HCT116 (cell line): ENCODE data around the gene ODF4. TPM values are rescaled to one million over a fixed set of nuclear protein-coding genes. Genes with fewer than 3 reads are reported as not detected.
"Not testable (repeated sequence)": the region's sequence is repeated elsewhere in the genome, so short reads cannot be mapped to it uniquely, and the experiment has no call there.

Experiments
- ATAC-seq: fragments of 200-7000 bp; cut with Tn5 transposase; 2 replicates; pipeline ENCODE4 v1.9.1; 2020; ENCODE audit warnings: mild to moderate bottlenecking, moderate library complexity
- BruUV-seq: library from RNA; stranded (reverse); fragments of 400-500 nt; replicated peaks from 2 replicates; lab custom pipeline; 2021; lab: Mats Ljungman, UMichigan
- CTCF ChIA-PET: fragments of 300-600 bp; sonication (Branson Sonifier 250); formaldehyde crosslinking; loops from one replicate; lab custom pipeline; 2021; ENCODE audit warnings: antibody characterized with exemption; lab: Charles Lee
- POLR2A ChIA-PET: fragments of 300-600, 350-600 bp; sonication (Branson Sonifier 250); formaldehyde crosslinking; loops from one replicate; lab custom pipeline; 2021; ENCODE audit warnings: antibody characterized with exemption; lab: Charles Lee
- RAD21 ChIA-PET, 2 experiments: fragments of 300-600 bp; sonication (Branson Sonifier 250); formaldehyde crosslinking; loops; one replicate each; lab custom pipeline; 2023; ENCODE audit warnings: low total read pairs in 2 of 2; ENCODE audit not compliant: uncharacterized antibody in 2 of 2, unreplicated experiment in 2 of 2, low non-redundant PET in 1 of 2; lab: Charles Lee
- DNase-seq: peaks from one replicate; pipeline ENCODE4 v3.0.0-alpha.2; 2010; ENCODE audit warnings: low read depth, low spot score
- H2AFZ ChIP-seq: fragments of 200-600 bp; shearing (Covaris generic), sonication (generic); 2 replicates; pipeline ENCODE4 v1.6.1; 2017; ENCODE audit warnings: low read depth, mixed run types, mixed read lengths, antibody characterized with exemption, low read length; ENCODE audit not compliant: poor library complexity, severe bottlenecking
- H3K27ac ChIP-seq: 2 replicates; pipeline ENCODE4 v1.5.1; 2012; ENCODE audit warnings: low read depth, low read length
- H3K27me3 ChIP-seq: fragments of 200-600 bp; sonication (generic); 2 replicates; pipeline ENCODE4 v1.6.1; 2016; ENCODE audit warnings: mixed run types, low read length, mixed read lengths; ENCODE audit not compliant: insufficient read depth
- H3K36me3 ChIP-seq, 2 experiments: fragments of 200-500 bp in 1 of 2; fragments of 200-600 bp in 1 of 2; sonication (Bioruptor generic) in 1 of 2; sonication (generic) in 1 of 2; 2 replicates each; pipeline versions ENCODE4 v1.5.1 to v1.6.1; 2014 to 2016; ENCODE audit warnings: low read length in 2 of 2, inconsistent platforms in 1 of 2, mixed read lengths in 1 of 2, mixed run types in 1 of 2; ENCODE audit not compliant: insufficient read depth in 2 of 2, control insufficient read depth in 1 of 2
- H3K4me1 ChIP-seq, 2 experiments: fragments of 200-600 bp in 1 of 2; sonication (generic) in 1 of 2; 2 replicates each; pipeline versions ENCODE4 v1.5.1 to v1.6.1; 2012 to 2017; ENCODE audit warnings: low read length in 2 of 2, inconsistent platforms in 1 of 2, mild to moderate bottlenecking in 1 of 2, mixed read lengths in 1 of 2, mixed run types in 1 of 2, moderate library complexity in 1 of 2; ENCODE audit not compliant: insufficient read depth in 2 of 2, control insufficient read depth in 1 of 2
- H3K4me2 ChIP-seq: fragments of 200-600 bp; sonication (generic); 2 replicates; pipeline ENCODE4 v1.6.1; 2017; ENCODE audit warnings: mixed run types, low read length, mixed read lengths
- H3K4me3 ChIP-seq, 2 experiments: fragments of 200-600 bp in 1 of 2; sonication (generic) in 1 of 2; replicated peaks in 1 of 2; 2 replicates each; pipeline ENCODE4 v1.5.1; 2011 to 2016; ENCODE audit warnings: low read length in 2 of 2, control low read depth in 1 of 2, low read depth in 1 of 2, mild to moderate bottlenecking in 1 of 2, mixed read lengths in 1 of 2, mixed run types in 1 of 2
- H3K79me2 ChIP-seq: fragments of 200-600 bp; sonication (generic); 2 replicates; pipeline ENCODE4 v1.6.1; 2017; ENCODE audit warnings: mild to moderate bottlenecking, mixed run types, low read length, moderate library complexity, mixed read lengths; ENCODE audit not compliant: insufficient read depth
- H3K9ac ChIP-seq: fragments of 200-600 bp; sonication (generic); 2 replicates; pipeline ENCODE4 v1.6.1; 2016; ENCODE audit warnings: low read length, mixed read lengths
- H3K9me2 ChIP-seq: fragments of 200-600 bp; sonication (generic), shearing (Covaris generic); 2 replicates; pipeline ENCODE4 v1.6.1; 2017; ENCODE audit warnings: mixed run types, mild to moderate bottlenecking, moderate library complexity; ENCODE audit not compliant: insufficient read depth
- H3K9me3 ChIP-seq, 2 experiments: fragments of 200-500 bp in 1 of 2; fragments of 200-600 bp in 1 of 2; sonication (Bioruptor generic) in 1 of 2; sonication (generic) in 1 of 2; 2 replicates each; pipeline ENCODE4 v1.6.1; 2014 to 2017; ENCODE audit warnings: low read length in 2 of 2, mixed read lengths in 2 of 2, inconsistent platforms in 1 of 2, low read depth in 1 of 2, mild to moderate bottlenecking in 1 of 2, mixed run types in 1 of 2, moderate library complexity in 1 of 2; ENCODE audit not compliant: control insufficient read depth in 1 of 2, insufficient read depth in 1 of 2
- H4K20me1 ChIP-seq: fragments of 200-600 bp; sonication (generic), shearing (Covaris generic); 2 replicates; pipeline ENCODE4 v1.6.1; 2017; ENCODE audit warnings: mixed run types, mild to moderate bottlenecking, moderate library complexity; ENCODE audit not compliant: insufficient read depth
- CBX3 ChIP-seq: IDR thresholded peaks from 2 replicates; pipeline ENCODE4 v1.6.1; 2012; ENCODE audit warnings: low read depth
- CEBPB ChIP-seq: IDR thresholded peaks from 2 replicates; pipeline ENCODE4 v1.6.1; 2012; ENCODE audit warnings: low read depth
- ELF1 ChIP-seq: IDR thresholded peaks from 2 replicates; pipeline ENCODE4 v1.6.1; 2012; ENCODE audit warnings: low read depth, borderline replicate concordance
- EZH2phosphoT487 ChIP-seq: fragments of 200-600 bp; IDR thresholded peaks from 2 replicates; pipeline ENCODE4 v1.6.1; 2018; ENCODE audit warnings: antibody characterized with exemption, borderline replicate concordance
- FOSL1 ChIP-seq: IDR thresholded peaks from 2 replicates; pipeline ENCODE4 v1.6.1; 2012; ENCODE audit warnings: low read depth
- JUND ChIP-seq: IDR thresholded peaks from 2 replicates; pipeline ENCODE4 v1.6.1; 2012
- POLR2A ChIP-seq: IDR thresholded peaks from 2 replicates; pipeline ENCODE4 v1.7.0; 2011; ENCODE audit warnings: borderline replicate concordance; ENCODE audit not compliant: insufficient read depth, insufficient read length; ENCODE audit errors: extremely low read depth
- POLR2AphosphoS5 ChIP-seq: IDR thresholded peaks from 2 replicates; pipeline ENCODE4 v1.6.1; 2011; ENCODE audit warnings: mild to moderate bottlenecking, low read depth, low read length, moderate library complexity
- SP1 ChIP-seq: IDR thresholded peaks from 2 replicates; pipeline ENCODE4 v1.6.1; 2012; ENCODE audit warnings: low read depth
- SRF ChIP-seq: IDR thresholded peaks from 2 replicates; pipeline ENCODE4 v1.6.1; 2012; ENCODE audit warnings: low read depth
- TCF7L2 ChIP-seq: IDR thresholded peaks from 2 replicates; pipeline ENCODE4 v1.7.0; 2011; ENCODE audit warnings: borderline replicate concordance, inconsistent platforms; ENCODE audit not compliant: insufficient read depth, insufficient read length; ENCODE audit errors: extremely low read depth
- YY1 ChIP-seq: IDR thresholded peaks from 2 replicates; pipeline ENCODE4 v1.6.1; 2011; ENCODE audit warnings: low read length, low read depth, moderate library complexity, mild to moderate bottlenecking; ENCODE audit not compliant: insufficient replicate concordance; ENCODE audit errors: extremely low read depth
- ZFX ChIP-seq: fragments of 450-650 bp; IDR thresholded peaks from 2 replicates; pipeline ENCODE4 v1.6.1; 2017
- intact Hi-C: fragments of 100-400 bp; cut with micrococcal nuclease; formaldehyde crosslinking; loops from 2 replicates; pipeline ENCODE4 v1.10.0; 2022
- total RNA-seq: library from RNA; stranded (reverse); gene quantifications from one replicate; pipeline ENCODE4 v1.2.1, GENCODE V29; 2021; ENCODE audit not compliant: unreplicated experiment
- TF ChIP-seq, protein P1 (sequence below): IDR thresholded peaks from 2 replicates; pipeline ENCODE4 v1.6.1; 2012; ENCODE audit warnings: low read depth
- TF ChIP-seq, protein P2 (sequence below): IDR thresholded peaks from 2 replicates; pipeline ENCODE4 v1.6.1; 2012
- TF ChIP-seq, protein P3 (sequence below), 3 experiments: fragments of 200-600 bp in 1 of 3; sonication (generic) in 1 of 3; IDR thresholded peaks in 2 of 3; conservative IDR thresholded peaks in 1 of 3; 2 replicates each; pipeline ENCODE4 v1.5.1; 2012 to 2017; ENCODE audit warnings: low read depth in 2 of 3, low read length in 2 of 3, antibody characterized with exemption in 1 of 3, borderline replicate concordance in 1 of 3, control low read depth in 1 of 3, mild to moderate bottlenecking in 1 of 3, mixed read lengths in 1 of 3, mixed run types in 1 of 3, moderate library complexity in 1 of 3; ENCODE audit not compliant: insufficient read depth in 1 of 3
- TF ChIP-seq, protein P4 (sequence below): IDR thresholded peaks from 2 replicates; pipeline ENCODE4 v1.6.1; 2012

Gene ODF4
- total RNA-seq, 1 experiment from 2014 or later: not detected

DNA sequence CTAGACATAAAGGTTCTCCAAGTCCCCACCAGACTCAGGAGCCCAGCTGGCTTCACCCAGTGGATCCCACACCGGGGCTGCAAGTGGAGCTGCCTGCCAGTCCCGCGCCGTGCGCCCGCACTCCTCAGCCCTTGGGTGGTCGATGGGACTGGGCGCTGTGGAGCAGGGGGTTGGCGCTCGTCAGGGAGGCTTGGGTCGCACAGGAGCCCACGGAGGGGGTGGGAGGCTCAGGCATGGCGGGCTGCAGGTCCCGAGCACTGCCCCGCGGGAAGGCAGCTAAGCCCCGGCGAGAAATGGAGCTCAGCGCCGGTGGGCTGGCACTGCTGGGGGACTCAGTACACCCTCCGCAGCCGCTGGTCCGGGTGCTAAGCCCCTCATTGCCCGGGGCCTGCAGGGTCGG, 7.4 kb downstream of the ODF4 start:
- not testable (repeated sequence) for H2AFZ ChIP-seq

DNA sequence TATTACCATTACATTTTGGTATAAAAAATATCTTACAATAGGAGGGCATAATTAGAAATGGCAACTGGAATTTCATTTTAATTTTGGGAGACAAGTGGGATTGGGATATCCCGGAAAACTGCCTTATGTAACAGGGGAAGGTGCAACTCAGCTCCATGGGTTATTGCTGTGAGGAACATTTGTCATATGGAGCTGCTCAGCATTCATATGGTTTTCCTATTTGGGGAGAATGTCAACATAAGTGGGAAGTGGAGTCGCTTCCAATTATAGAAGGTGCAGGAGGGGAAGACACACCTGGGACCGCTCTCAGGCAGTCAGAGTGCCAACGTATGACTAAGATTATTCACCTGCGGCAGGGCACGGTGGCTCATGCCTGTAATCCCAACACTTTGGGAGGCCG, 10.7 kb downstream of the ODF4 start:
- H4K20me1 ChIP-seq: no peaks in the 10 kb centered on the region
- no peak overlapping the region for H3K4me2 ChIP-seq
- POLR2A ChIA-PET: interaction anchor here (0.9 kb wide), 1 partner anchor 12 kb away, joined by 4 read pairs; no protein-coding TSS in a partner anchor
- RAD21 ChIA-PET: no interaction called here
- no peaks in the 10 kb centered on the region for H3K9me3 ChIP-seq
- DNase-seq (no peak), ATAC-seq (no peak)
- H3K27ac ChIP-seq: no peak overlapping the region
- no peak overlapping the region for H2AFZ ChIP-seq
- no peaks in the 10 kb centered on the region for H3K36me3 ChIP-seq
- H3K79me2 ChIP-seq: no peaks in the 10 kb centered on the region
- H3K27me3 ChIP-seq: peaks cover 5% of the 10 kb centered on the region; the same call in 1 of the 2 replicates
- CTCF ChIA-PET: no interaction called here
- H3K9ac ChIP-seq: no peak overlapping the region
- H3K4me3 ChIP-seq: no peak overlapping the region
- intact Hi-C loops: no loop called here
- H3K9me2 ChIP-seq: no peaks in the 10 kb centered on the region
- H3K4me1 ChIP-seq: no peaks in the 10 kb centered on the region
- BruUV-seq: no TSS peak
- TF ChIP-seq ELF1 (no peak), YY1 (no peak), CEBPB (no peak), POLR2A (no peak), SRF (no peak), CBX3 (no peak), ZFX (no peak), POLR2AphosphoS5 (no peak), EZH2phosphoT487 (no peak), JUND (no peak), TCF7L2 (no peak), SP1 (no peak), FOSL1 (no peak)
- TF ChIP-seq, protein P1, sequence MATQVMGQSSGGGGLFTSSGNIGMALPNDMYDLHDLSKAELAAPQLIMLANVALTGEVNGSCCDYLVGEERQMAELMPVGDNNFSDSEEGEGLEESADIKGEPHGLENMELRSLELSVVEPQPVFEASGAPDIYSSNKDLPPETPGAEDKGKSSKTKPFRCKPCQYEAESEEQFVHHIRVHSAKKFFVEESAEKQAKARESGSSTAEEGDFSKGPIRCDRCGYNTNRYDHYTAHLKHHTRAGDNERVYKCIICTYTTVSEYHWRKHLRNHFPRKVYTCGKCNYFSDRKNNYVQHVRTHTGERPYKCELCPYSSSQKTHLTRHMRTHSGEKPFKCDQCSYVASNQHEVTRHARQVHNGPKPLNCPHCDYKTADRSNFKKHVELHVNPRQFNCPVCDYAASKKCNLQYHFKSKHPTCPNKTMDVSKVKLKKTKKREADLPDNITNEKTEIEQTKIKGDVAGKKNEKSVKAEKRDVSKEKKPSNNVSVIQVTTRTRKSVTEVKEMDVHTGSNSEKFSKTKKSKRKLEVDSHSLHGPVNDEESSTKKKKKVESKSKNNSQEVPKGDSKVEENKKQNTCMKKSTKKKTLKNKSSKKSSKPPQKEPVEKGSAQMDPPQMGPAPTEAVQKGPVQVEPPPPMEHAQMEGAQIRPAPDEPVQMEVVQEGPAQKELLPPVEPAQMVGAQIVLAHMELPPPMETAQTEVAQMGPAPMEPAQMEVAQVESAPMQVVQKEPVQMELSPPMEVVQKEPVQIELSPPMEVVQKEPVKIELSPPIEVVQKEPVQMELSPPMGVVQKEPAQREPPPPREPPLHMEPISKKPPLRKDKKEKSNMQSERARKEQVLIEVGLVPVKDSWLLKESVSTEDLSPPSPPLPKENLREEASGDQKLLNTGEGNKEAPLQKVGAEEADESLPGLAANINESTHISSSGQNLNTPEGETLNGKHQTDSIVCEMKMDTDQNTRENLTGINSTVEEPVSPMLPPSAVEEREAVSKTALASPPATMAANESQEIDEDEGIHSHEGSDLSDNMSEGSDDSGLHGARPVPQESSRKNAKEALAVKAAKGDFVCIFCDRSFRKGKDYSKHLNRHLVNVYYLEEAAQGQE: no peak
- TF ChIP-seq, protein P2, sequence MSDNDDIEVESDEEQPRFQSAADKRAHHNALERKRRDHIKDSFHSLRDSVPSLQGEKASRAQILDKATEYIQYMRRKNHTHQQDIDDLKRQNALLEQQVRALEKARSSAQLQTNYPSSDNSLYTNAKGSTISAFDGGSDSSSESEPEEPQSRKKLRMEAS: no peak
- TF ChIP-seq, protein P3, sequence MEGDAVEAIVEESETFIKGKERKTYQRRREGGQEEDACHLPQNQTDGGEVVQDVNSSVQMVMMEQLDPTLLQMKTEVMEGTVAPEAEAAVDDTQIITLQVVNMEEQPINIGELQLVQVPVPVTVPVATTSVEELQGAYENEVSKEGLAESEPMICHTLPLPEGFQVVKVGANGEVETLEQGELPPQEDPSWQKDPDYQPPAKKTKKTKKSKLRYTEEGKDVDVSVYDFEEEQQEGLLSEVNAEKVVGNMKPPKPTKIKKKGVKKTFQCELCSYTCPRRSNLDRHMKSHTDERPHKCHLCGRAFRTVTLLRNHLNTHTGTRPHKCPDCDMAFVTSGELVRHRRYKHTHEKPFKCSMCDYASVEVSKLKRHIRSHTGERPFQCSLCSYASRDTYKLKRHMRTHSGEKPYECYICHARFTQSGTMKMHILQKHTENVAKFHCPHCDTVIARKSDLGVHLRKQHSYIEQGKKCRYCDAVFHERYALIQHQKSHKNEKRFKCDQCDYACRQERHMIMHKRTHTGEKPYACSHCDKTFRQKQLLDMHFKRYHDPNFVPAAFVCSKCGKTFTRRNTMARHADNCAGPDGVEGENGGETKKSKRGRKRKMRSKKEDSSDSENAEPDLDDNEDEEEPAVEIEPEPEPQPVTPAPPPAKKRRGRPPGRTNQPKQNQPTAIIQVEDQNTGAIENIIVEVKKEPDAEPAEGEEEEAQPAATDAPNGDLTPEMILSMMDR (IDR thresholded peaks at IDR 0.05 in 2 of 3, conservative IDR thresholded peaks at IDR 0.05 in 1 of 3; ENCODE audit: borderline replicate concordance in 1 of 3, insufficient read depth in 1 of 3, low read depth in 2 of 3, low read length in 2 of 3): no peak
- TF ChIP-seq, protein P4, sequence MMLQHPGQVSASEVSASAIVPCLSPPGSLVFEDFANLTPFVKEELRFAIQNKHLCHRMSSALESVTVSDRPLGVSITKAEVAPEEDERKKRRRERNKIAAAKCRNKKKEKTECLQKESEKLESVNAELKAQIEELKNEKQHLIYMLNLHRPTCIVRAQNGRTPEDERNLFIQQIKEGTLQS: no peak

More for the DNA sequence above, 7.4 kb downstream of the ODF4 start:
- H3K9ac ChIP-seq, RAD21 ChIA-PET, H3K36me3 ChIP-seq, CTCF ChIA-PET, H3K9me2 ChIP-seq, H3K27me3 ChIP-seq, H3K4me3 ChIP-seq, H3K4me1 ChIP-seq, H3K4me2 ChIP-seq, POLR2A ChIA-PET, H3K27ac ChIP-seq, ATAC-seq, intact Hi-C loops, BruUV-seq, H4K20me1 ChIP-seq, H3K9me3 ChIP-seq, DNase-seq, H3K79me2 ChIP-seq: not testable (repeated sequence)
